Fibroblast of skin of right biceps (primary cell): ENCODE results near the gene COLGALT1.
"Not testable (repeated sequence)": the region's sequence is repeated elsewhere in the genome, so short reads cannot be mapped to it uniquely, and the experiment has no call there.

Experiments
- DNase-seq: peaks from one replicate; pipeline ENCODE4 v3.0.0-alpha.2; 2013

The COLGALT1 gene

GRCh38 chr19:17555480-17555928 is at the start of gene COLGALT1:
Gene COLGALT1, plus strand, starts transcription at chr19:17555649. Its CDS starts 65 bp downstream, at chr19:17555714.
- peak; percentile 93 for DNase-seq

- no peak for DNase-seq
These were observed 48.7 kb upstream of the COLGALT1 start for GRCh38 chr19:17506745-17507144.

GRCh38 chr19:17508558-17508933 is 46.9 kb upstream of the COLGALT1 start:
- not testable (repeated sequence) for DNase-seq

- DNase-seq = no peak
These were observed 45.0 kb upstream of the COLGALT1 start for GRCh38 chr19:17510220-17510993.

- DNase-seq = peak; percentile 87
These were observed 43.5 kb upstream of the COLGALT1 start for GRCh38 chr19:17511724-17512573.

- no peak for DNase-seq
These were observed 42.9 kb upstream of the COLGALT1 start for GRCh38 chr19:17512574-17512939.

GRCh38 chr19:17515408-17516149 is 39.9 kb upstream of the COLGALT1 start:
- DNase-seq = no peak

GRCh38 chr19:17517898-17518297 is 37.6 kb upstream of the COLGALT1 start:
- no peak for DNase-seq

- not testable (repeated sequence) for DNase-seq
These were observed 36.8 kb upstream of the COLGALT1 start for GRCh38 chr19:17518654-17519053.

GRCh38 chr19:17519967-17520366 is 35.5 kb upstream of the COLGALT1 start:
- no peak for DNase-seq

- DNase-seq = no peak
These were observed 34.6 kb upstream of the COLGALT1 start for GRCh38 chr19:17520865-17521264.

- no peak for DNase-seq
These were observed 32.2 kb upstream of the COLGALT1 start for GRCh38 chr19:17522988-17523872.

- no peak for DNase-seq
These were observed 30.8 kb upstream of the COLGALT1 start for GRCh38 chr19:17524651-17525050.

- no peak for DNase-seq
These were observed 30.3 kb upstream of the COLGALT1 start for GRCh38 chr19:17525141-17525540.

GRCh38 chr19:17526922-17527321 is 28.5 kb upstream of the COLGALT1 start:
- no peak for DNase-seq

GRCh38 chr19:17527326-17527725 is 28.1 kb upstream of the COLGALT1 start:
- no peak for DNase-seq

- DNase-seq = no peak
These were observed 26.8 kb upstream of the COLGALT1 start for GRCh38 chr19:17528610-17529009.

- DNase-seq = no peak
These were observed 25.9 kb upstream of the COLGALT1 start for GRCh38 chr19:17529239-17530158.

- no peak for DNase-seq
These were observed 24.9 kb upstream of the COLGALT1 start for GRCh38 chr19:17530586-17530985.

- DNase-seq = no peak
These were observed 23.3 kb upstream of the COLGALT1 start for GRCh38 chr19:17532116-17532515.

GRCh38 chr19:17532557-17532956 is 22.9 kb upstream of the COLGALT1 start:
- DNase-seq = no peak
